ENCODE results near the gene MAP3K2. TPM values are rescaled to one million over a fixed set of nuclear protein-coding genes. Genes with fewer than 3 reads are reported as not detected.

The MAP3K2 gene
- polyA plus RNA-seq, 1 donor from 2014 or later = 37.0 TPM

DNA sequence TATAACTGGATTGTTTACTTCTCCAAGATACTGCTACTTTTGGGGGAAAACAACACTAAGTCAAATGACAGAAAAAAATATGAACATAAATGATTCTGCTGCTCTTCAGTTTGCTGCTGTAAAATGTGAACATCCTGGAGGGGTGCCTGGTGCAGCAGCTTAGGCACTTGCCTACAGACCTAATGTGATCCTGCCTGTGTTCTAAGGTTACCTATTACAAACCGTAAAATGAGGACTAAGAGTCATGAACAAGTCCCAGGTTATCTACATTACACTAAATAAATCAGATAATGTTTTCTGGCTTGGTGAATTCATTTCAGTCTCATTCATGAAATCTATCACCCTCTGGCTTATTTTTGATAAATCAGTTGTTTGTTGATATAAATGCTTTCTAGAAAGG lies 55.4 kb downstream of the MAP3K2 start:
- H3K9ac ChIP-seq (ENCODE audit: low read length) = no peak overlapping the region
- no peak overlapping the region for H3K4me3 ChIP-seq (ENCODE audit: low read length)
- H3K79me2 ChIP-seq (replicated peaks; ENCODE audit: insufficient read depth, low read length) = no peaks in the 10 kb centered on the region
- H3K36me3 ChIP-seq (ENCODE audit: insufficient read depth, low read length) = peaks cover 3% of the 10 kb centered on the region
- no peak overlapping the region for H2AFZ ChIP-seq (ENCODE audit: low read depth, low read length)
- no peaks in the 10 kb centered on the region for H3K27me3 ChIP-seq (ENCODE audit: insufficient read depth, low read depth, low read length)
- H3K4me2 ChIP-seq (ENCODE audit: low read length) = no peak overlapping the region
- no peak overlapping the region for H3K27ac ChIP-seq (ENCODE audit: low read length)
- no peaks in the 10 kb centered on the region for H4K20me1 ChIP-seq (ENCODE audit: insufficient read depth)
- H3K9me3 ChIP-seq (ENCODE audit: low read length) = no peaks in the 10 kb centered on the region
- no peaks in the 10 kb centered on the region for H3F3A ChIP-seq (ENCODE audit: insufficient read depth, low read length, poor library complexity, severe bottlenecking)
- TF ChIP-seq RAD21 (conservative IDR thresholded peaks at IDR 0.05) = no peak
- no peak for TF ChIP-seq TAF1 (IDR thresholded peaks at IDR 0.05; ENCODE audit: low read depth)
- TF ChIP-seq POLR2AphosphoS5 (IDR thresholded peaks at IDR 0.05) = no peak
- TF ChIP-seq MXI1 (conservative IDR thresholded peaks at IDR 0.05; ENCODE audit: poor library complexity, severe bottlenecking) = no peak
- TF ChIP-seq, protein P1, sequence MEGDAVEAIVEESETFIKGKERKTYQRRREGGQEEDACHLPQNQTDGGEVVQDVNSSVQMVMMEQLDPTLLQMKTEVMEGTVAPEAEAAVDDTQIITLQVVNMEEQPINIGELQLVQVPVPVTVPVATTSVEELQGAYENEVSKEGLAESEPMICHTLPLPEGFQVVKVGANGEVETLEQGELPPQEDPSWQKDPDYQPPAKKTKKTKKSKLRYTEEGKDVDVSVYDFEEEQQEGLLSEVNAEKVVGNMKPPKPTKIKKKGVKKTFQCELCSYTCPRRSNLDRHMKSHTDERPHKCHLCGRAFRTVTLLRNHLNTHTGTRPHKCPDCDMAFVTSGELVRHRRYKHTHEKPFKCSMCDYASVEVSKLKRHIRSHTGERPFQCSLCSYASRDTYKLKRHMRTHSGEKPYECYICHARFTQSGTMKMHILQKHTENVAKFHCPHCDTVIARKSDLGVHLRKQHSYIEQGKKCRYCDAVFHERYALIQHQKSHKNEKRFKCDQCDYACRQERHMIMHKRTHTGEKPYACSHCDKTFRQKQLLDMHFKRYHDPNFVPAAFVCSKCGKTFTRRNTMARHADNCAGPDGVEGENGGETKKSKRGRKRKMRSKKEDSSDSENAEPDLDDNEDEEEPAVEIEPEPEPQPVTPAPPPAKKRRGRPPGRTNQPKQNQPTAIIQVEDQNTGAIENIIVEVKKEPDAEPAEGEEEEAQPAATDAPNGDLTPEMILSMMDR (IDR thresholded peaks at IDR 0.05; ENCODE audit: poor library complexity, severe bottlenecking) = no peak
- no peak for TF ChIP-seq EP300 (conservative IDR thresholded peaks at IDR 0.05; ENCODE audit: poor library complexity, severe bottlenecking)
- TF ChIP-seq EZH2 (IDR thresholded peaks at IDR 0.05; ENCODE audit: borderline replicate concordance, insufficient read depth, low read length, poor library complexity, severe bottlenecking) = no peak
- TF ChIP-seq SMC3 (conservative IDR thresholded peaks at IDR 0.05; ENCODE audit: poor library complexity) = no peak
- TF ChIP-seq, protein P2, sequence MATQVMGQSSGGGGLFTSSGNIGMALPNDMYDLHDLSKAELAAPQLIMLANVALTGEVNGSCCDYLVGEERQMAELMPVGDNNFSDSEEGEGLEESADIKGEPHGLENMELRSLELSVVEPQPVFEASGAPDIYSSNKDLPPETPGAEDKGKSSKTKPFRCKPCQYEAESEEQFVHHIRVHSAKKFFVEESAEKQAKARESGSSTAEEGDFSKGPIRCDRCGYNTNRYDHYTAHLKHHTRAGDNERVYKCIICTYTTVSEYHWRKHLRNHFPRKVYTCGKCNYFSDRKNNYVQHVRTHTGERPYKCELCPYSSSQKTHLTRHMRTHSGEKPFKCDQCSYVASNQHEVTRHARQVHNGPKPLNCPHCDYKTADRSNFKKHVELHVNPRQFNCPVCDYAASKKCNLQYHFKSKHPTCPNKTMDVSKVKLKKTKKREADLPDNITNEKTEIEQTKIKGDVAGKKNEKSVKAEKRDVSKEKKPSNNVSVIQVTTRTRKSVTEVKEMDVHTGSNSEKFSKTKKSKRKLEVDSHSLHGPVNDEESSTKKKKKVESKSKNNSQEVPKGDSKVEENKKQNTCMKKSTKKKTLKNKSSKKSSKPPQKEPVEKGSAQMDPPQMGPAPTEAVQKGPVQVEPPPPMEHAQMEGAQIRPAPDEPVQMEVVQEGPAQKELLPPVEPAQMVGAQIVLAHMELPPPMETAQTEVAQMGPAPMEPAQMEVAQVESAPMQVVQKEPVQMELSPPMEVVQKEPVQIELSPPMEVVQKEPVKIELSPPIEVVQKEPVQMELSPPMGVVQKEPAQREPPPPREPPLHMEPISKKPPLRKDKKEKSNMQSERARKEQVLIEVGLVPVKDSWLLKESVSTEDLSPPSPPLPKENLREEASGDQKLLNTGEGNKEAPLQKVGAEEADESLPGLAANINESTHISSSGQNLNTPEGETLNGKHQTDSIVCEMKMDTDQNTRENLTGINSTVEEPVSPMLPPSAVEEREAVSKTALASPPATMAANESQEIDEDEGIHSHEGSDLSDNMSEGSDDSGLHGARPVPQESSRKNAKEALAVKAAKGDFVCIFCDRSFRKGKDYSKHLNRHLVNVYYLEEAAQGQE (IDR thresholded peaks at IDR 0.05; ENCODE audit: borderline replicate concordance) = no peak
- no peaks in the 10 kb centered on the region for H3K9me2 ChIP-seq (ENCODE audit: insufficient read depth, low read length)

GRCh38 chr2:127330753-127331152 lies 57.0 kb downstream of the MAP3K2 start:
- Histone ChIP-seq H3K27me3 (ENCODE audit: insufficient read depth, low read depth, low read length) (no peaks in the 10 kb centered on the region), H3K9ac (ENCODE audit: low read length) (no peak overlapping the region), H3K79me2 (replicated peaks; ENCODE audit: insufficient read depth, low read length) (no peaks in the 10 kb centered on the region), H3K27ac (ENCODE audit: low read length) (no peak overlapping the region), H3K9me2 (ENCODE audit: insufficient read depth, low read length) (no peaks in the 10 kb centered on the region), H3F3A (ENCODE audit: insufficient read depth, low read length, poor library complexity, severe bottlenecking) (no peaks in the 10 kb centered on the region), H3K4me3 (ENCODE audit: low read length) (no peak overlapping the region), H4K20me1 (ENCODE audit: insufficient read depth) (no peaks in the 10 kb centered on the region), H3K36me3 (ENCODE audit: insufficient read depth, low read length) (no peaks in the 10 kb centered on the region), H3K4me2 (ENCODE audit: low read length) (no peak overlapping the region), H2AFZ (ENCODE audit: low read depth, low read length) (no peak overlapping the region), H3K9me3 (ENCODE audit: low read length) (no peaks in the 10 kb centered on the region)
- TF ChIP-seq, protein P1 (IDR thresholded peaks at IDR 0.05; ENCODE audit: poor library complexity, severe bottlenecking) = no peak
- TF ChIP-seq EZH2 (IDR thresholded peaks at IDR 0.05; ENCODE audit: borderline replicate concordance, insufficient read depth, low read length, poor library complexity, severe bottlenecking) = no peak
- no peak for TF ChIP-seq SMC3 (conservative IDR thresholded peaks at IDR 0.05; ENCODE audit: poor library complexity)
- TF ChIP-seq, protein P2 (IDR thresholded peaks at IDR 0.05; ENCODE audit: borderline replicate concordance) = no peak
- no peak for TF ChIP-seq RAD21 (conservative IDR thresholded peaks at IDR 0.05)
- no peak for TF ChIP-seq MXI1 (conservative IDR thresholded peaks at IDR 0.05; ENCODE audit: poor library complexity, severe bottlenecking)
- TF ChIP-seq EP300 (conservative IDR thresholded peaks at IDR 0.05; ENCODE audit: poor library complexity, severe bottlenecking) = no peak
- no peak for TF ChIP-seq TAF1 (IDR thresholded peaks at IDR 0.05; ENCODE audit: low read depth)
- no peak for TF ChIP-seq POLR2AphosphoS5 (IDR thresholded peaks at IDR 0.05)
